Measurements from ENCODE around the gene TJP1.
"Not testable (repeated sequence)": the region's sequence is repeated elsewhere in the genome, so short reads cannot be mapped to it uniquely, and the experiment has no call there.

Gene TJP1

DNA sequence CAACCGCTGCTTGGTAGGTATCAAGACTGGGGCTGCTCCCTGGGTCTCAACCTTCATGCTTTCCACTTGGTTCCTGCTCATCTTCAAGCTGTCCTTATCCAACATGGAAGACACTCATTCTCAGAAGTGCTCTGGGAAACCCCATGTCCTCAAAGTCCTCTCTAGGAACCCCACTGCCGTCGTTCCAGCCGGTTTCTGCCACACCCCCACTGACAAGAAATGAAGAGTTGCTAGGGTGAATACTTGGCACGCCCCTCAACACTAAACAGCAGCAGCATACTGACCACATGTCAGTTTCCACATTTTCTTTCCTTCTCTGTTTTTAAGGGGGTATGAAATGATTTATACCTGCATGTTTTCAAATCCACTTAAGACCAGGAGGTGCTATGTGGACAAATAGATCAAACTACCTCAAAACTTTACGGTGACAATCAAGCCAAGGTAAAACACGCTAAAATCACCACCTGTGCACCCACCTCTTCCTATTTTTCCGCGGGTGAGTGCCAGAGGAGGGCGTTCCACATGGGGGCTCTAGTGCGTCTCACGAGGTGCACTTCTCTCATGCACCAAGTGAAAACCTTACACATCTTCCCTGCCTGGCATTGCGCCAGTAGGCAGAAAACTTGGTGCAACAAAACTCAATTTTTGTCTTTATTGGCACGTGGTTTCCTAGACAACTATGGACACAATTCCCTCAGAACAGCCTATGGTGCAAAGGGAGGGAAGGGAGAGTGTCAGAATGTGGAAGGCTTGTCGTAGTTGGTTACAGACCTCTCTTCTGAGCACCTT is 125.1 kb downstream of the TJP1 start:
- TF ChIP-seq CTCF (IDR thresholded peaks at IDR 0.05; ENCODE audit: low read depth, low read length, missing control alignments) = no peak
- no peak for DNase-seq (ENCODE audit: low read depth)
- H3K4me3 ChIP-seq (ENCODE audit: low read depth, low read length) = no peak overlapping the region

- not testable (repeated sequence) for DNase-seq (ENCODE audit: low read depth); H3K4me3 ChIP-seq (ENCODE audit: low read depth, low read length)
Observed at GRCh38 chr15:29696506-29696905, 125.8 kb downstream of the TJP1 start.

GRCh38 chr15:29695489-29696167 is 126.6 kb downstream of the TJP1 start:
- H3K4me3 ChIP-seq (ENCODE audit: low read depth, low read length) = no peak overlapping the region
- no peak for DNase-seq (ENCODE audit: low read depth)
- peak; percentile 30 for TF ChIP-seq CTCF (IDR thresholded peaks at IDR 0.05; ENCODE audit: low read depth, low read length, missing control alignments)

GRCh38 chr15:29693225-29693624 is 129.0 kb downstream of the TJP1 start:
- DNase-seq (ENCODE audit: low read depth) = no peak
- H3K4me3 ChIP-seq (ENCODE audit: low read depth, low read length) = no peak overlapping the region
- no peak for TF ChIP-seq CTCF (IDR thresholded peaks at IDR 0.05; ENCODE audit: low read depth, low read length, missing control alignments)

GRCh38 chr15:29692527-29692926 is 129.7 kb downstream of the TJP1 start:
- peak; percentile 32 for TF ChIP-seq CTCF (IDR thresholded peaks at IDR 0.05; ENCODE audit: low read depth, low read length, missing control alignments)
- no peak overlapping the region for H3K4me3 ChIP-seq (ENCODE audit: low read depth, low read length)
- no peak for DNase-seq (ENCODE audit: low read depth)

DNA sequence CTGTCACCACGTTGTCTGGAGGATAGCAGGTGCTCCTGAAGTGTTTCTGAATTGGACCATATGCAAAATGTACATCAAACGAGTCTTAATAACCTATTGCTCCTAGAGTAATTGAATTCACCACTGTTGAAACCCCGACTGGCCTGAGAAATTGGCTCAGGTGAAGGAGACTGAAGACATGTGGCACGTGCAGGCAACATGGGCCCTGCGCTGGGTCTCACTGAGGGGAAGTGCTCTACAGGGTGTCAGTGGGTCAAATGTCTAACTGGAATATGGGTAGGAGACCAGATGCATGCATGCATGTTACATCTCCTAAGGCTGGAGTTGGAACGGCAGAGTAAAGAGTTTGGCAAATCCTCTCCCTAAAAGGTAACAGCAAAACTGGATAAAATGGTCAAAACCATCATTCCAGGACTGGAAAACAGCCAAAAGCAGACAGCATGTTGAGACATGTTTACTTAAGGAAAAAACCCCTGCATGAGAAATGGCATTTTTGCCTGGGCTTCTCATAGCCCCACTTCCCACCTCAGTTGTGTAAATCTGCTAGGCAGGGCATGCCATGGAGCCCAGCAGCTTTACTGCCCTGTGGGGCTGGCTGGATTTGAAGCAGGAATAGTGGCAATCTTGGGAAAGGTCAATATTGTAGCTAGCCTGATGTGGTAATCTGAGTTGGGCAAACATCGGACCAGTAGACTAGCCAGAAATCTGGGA is 131.3 kb downstream of the TJP1 start:
- no peak overlapping the region for H3K4me3 ChIP-seq (ENCODE audit: low read depth, low read length)
- no peak for DNase-seq (ENCODE audit: low read depth)
- no peak for TF ChIP-seq CTCF (IDR thresholded peaks at IDR 0.05; ENCODE audit: low read depth, low read length, missing control alignments)

DNA sequence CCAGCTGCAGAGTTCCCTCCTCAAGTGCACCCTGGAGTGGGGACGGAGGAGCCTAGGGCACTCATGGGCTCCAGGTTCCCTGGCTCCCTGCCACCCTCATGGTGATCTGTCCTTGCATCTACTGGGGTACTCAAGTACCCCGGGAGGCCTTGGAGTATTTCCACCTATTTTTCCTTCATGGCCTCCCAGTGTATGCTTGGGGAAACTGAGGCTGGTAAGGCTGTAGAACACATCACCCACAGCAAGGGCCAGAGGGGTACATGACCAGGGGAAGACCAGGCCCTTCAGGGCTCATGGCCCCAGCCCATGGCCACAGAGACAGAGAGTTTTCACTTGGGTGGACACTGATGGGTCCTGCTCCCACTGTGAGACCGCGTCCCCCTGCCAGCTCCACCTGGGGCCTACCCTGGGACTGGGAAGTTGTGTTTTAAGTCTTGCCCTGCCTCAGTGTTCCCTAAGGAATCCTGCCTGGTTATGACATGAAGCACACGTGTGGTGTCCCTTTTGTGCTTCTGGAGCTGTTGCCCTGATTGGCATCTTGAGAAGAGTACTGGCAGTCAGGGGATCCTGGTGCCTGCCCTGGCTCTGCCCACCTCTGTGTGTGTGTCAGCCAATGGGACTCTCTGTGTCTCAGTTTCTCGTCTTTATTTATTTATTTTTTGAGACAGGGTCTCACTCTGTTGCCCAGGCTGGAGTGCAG is 132.8 kb downstream of the TJP1 start:
- TF ChIP-seq CTCF (IDR thresholded peaks at IDR 0.05; ENCODE audit: low read depth, low read length, missing control alignments) = no peak
- DNase-seq (ENCODE audit: low read depth) = no peak
- no peak overlapping the region for H3K4me3 ChIP-seq (ENCODE audit: low read depth, low read length)
